ENCODE data around the gene PNCK.
"Not testable (repeated sequence)": the region's sequence is repeated elsewhere in the genome, so short reads cannot be mapped to it uniquely, and the experiment has no call there.

Gene PNCK

GRCh38 chrX:153709726-153710674 is 36.4 kb upstream of the PNCK start:
- H3K4me3 ChIP-seq (replicated peaks; ENCODE audit: low read depth, low read length) = no peak overlapping the region
- TF ChIP-seq CTCF (IDR thresholded peaks at IDR 0.05; ENCODE audit: low read length, missing control alignments) = no peak
- no peak for DNase-seq (ENCODE audit: low read depth)

- peak; percentile 78 for DNase-seq (ENCODE audit: low read depth)
- peak; percentile 59 for TF ChIP-seq CTCF (IDR thresholded peaks at IDR 0.05; ENCODE audit: low read length, missing control alignments)
- H3K4me3 ChIP-seq (replicated peaks; ENCODE audit: low read depth, low read length) = no peak overlapping the region
Observed at GRCh38 chrX:153708415-153708814, 34.8 kb upstream of the PNCK start.

- DNase-seq (ENCODE audit: low read depth) = no peak
- no peak for TF ChIP-seq CTCF (IDR thresholded peaks at IDR 0.05; ENCODE audit: low read length, missing control alignments)
- H3K4me3 ChIP-seq (replicated peaks; ENCODE audit: low read depth, low read length) = no peak overlapping the region
Observed at GRCh38 chrX:153707406-153707805, 33.8 kb upstream of the PNCK start.

GRCh38 chrX:153706799-153707198 is 33.2 kb upstream of the PNCK start:
- H3K4me3 ChIP-seq (replicated peaks; ENCODE audit: low read depth, low read length) = no peak overlapping the region
- no peak for DNase-seq (ENCODE audit: low read depth)
- no peak for TF ChIP-seq CTCF (IDR thresholded peaks at IDR 0.05; ENCODE audit: low read length, missing control alignments)

GRCh38 chrX:153705403-153706060 is 31.9 kb upstream of the PNCK start:
- DNase-seq (ENCODE audit: low read depth); H3K4me3 ChIP-seq (replicated peaks; ENCODE audit: low read depth, low read length): not testable (repeated sequence)

GRCh38 chrX:153704631-153705402 is 31.2 kb upstream of the PNCK start:
- not testable (repeated sequence) for H3K4me3 ChIP-seq (replicated peaks; ENCODE audit: low read depth, low read length); DNase-seq (ENCODE audit: low read depth)

- no peak for TF ChIP-seq CTCF (IDR thresholded peaks at IDR 0.05; ENCODE audit: low read length, missing control alignments)
- no peak for DNase-seq (ENCODE audit: low read depth)
- H3K4me3 ChIP-seq (replicated peaks; ENCODE audit: low read depth, low read length) = no peak overlapping the region
Observed at GRCh38 chrX:153704021-153704526, 30.5 kb upstream of the PNCK start.

Measured in fibroblast of pulmonary artery (primary cell).